H9 (cell line): ENCODE data around the gene FIBP. TPM values are rescaled to one million over a fixed set of nuclear protein-coding genes. Genes with fewer than 3 reads are reported as not detected.

Source experiments
- DNase-seq: peaks from one replicate; pipeline ENCODE4 v3.0.0-alpha.2; 2017
- H2AFZ ChIP-seq: one replicate; pipeline ENCODE4 v1.6.1; 2013; ENCODE audit warnings: mild to moderate bottlenecking, low read length, control low read depth, moderate library complexity
- H2AK5ac ChIP-seq: 2 replicates; pipeline ENCODE4 v1.6.1; 2013; ENCODE audit warnings: low read length, control low read depth, mixed read lengths; ENCODE audit not compliant: insufficient read length
- H2BK120ac ChIP-seq: one replicate; pipeline ENCODE4 v1.6.1; 2013; ENCODE audit warnings: low read depth, mild to moderate bottlenecking, low read length, control low read depth, inconsistent platforms; ENCODE audit not compliant: poor library complexity, severe bottlenecking
- H2BK12ac ChIP-seq: 2 replicates; pipeline ENCODE4 v1.6.1; 2013; ENCODE audit warnings: low read length, control low read depth, mixed read lengths, low read depth; ENCODE audit not compliant: insufficient read length
- H2BK15ac ChIP-seq: 2 replicates; pipeline ENCODE4 v1.6.1; 2013; ENCODE audit warnings: low read depth, low read length, control low read depth
- H2BK20ac ChIP-seq: one replicate; pipeline ENCODE4 v1.6.1; 2013; ENCODE audit warnings: low read depth, mild to moderate bottlenecking, low read length, control low read depth, inconsistent platforms; ENCODE audit not compliant: poor library complexity, severe bottlenecking
- H2BK5ac ChIP-seq: 2 replicates; pipeline ENCODE4 v1.6.1; 2013; ENCODE audit warnings: low read length, control low read depth, mixed read lengths; ENCODE audit not compliant: insufficient read length
- H3K14ac ChIP-seq: 2 replicates; pipeline ENCODE4 v1.6.1; 2013; ENCODE audit warnings: low read length, control low read depth; ENCODE audit not compliant: insufficient read depth
- H3K18ac ChIP-seq: 2 replicates; pipeline ENCODE4 v1.6.1; 2013; ENCODE audit warnings: low read depth, mild to moderate bottlenecking, mixed read lengths, low read length, control low read depth; ENCODE audit not compliant: insufficient read length
- H3K23ac ChIP-seq: 2 replicates; pipeline ENCODE4 v1.6.1; 2013; ENCODE audit warnings: low read length, control low read depth, mixed read lengths, low read depth; ENCODE audit not compliant: insufficient read length
- H3K23me2 ChIP-seq: 2 replicates; pipeline ENCODE4 v1.6.1; 2013; ENCODE audit warnings: low read depth, mild to moderate bottlenecking, mixed read lengths, low read length, control low read depth; ENCODE audit not compliant: insufficient read length, poor library complexity, severe bottlenecking
- H3K27ac ChIP-seq: 2 replicates; pipeline ENCODE4 v1.5.1; 2013; ENCODE audit warnings: low read length, control low read depth, mixed read lengths, low read depth; ENCODE audit not compliant: insufficient read length
- H3K27me3 ChIP-seq: 2 replicates; pipeline ENCODE4 v1.6.1; 2013; ENCODE audit warnings: low read length, control low read depth, inconsistent platforms; ENCODE audit not compliant: insufficient read depth
- H3K4ac ChIP-seq: 2 replicates; pipeline ENCODE4 v1.6.1; 2013; ENCODE audit warnings: low read depth, mild to moderate bottlenecking, control low read depth, inconsistent platforms, low read length, moderate library complexity
- H3K4me1 ChIP-seq: 2 replicates; pipeline ENCODE4 v1.6.1; 2013; ENCODE audit warnings: low read length, control low read depth, inconsistent platforms; ENCODE audit not compliant: insufficient read depth
- H3K4me2 ChIP-seq: 2 replicates; pipeline ENCODE4 v1.6.1; 2013; ENCODE audit warnings: low read length, control low read depth, mixed read lengths; ENCODE audit not compliant: insufficient read length, insufficient read depth
- H3K56ac ChIP-seq: 2 replicates; pipeline ENCODE4 v1.6.1; 2013; ENCODE audit warnings: low read depth, mild to moderate bottlenecking, mixed read lengths, low read length, control low read depth; ENCODE audit not compliant: insufficient read length
- H3K79me1 ChIP-seq: 2 replicates; pipeline ENCODE4 v1.6.1; 2013; ENCODE audit warnings: low read depth, mild to moderate bottlenecking, moderate library complexity, low read length, control low read depth, inconsistent platforms; ENCODE audit not compliant: insufficient read depth, poor library complexity, severe bottlenecking
- H3K79me2 ChIP-seq: 2 replicates; pipeline ENCODE4 v1.6.1; 2013; ENCODE audit warnings: low read length, control low read depth, inconsistent platforms; ENCODE audit not compliant: insufficient read depth
- H3K9ac ChIP-seq: 2 replicates; pipeline ENCODE4 v1.6.1; 2013; ENCODE audit warnings: low read length, control low read depth, mixed read lengths; ENCODE audit not compliant: insufficient read length; ENCODE audit errors: extremely low read depth
- H3K9me3 ChIP-seq: one replicate; pipeline ENCODE4 v1.6.1; 2013; ENCODE audit warnings: low read depth, low read length, inconsistent platforms; ENCODE audit not compliant: control insufficient read depth
- H3T11ph ChIP-seq: one replicate; pipeline ENCODE4 v1.6.1; 2013; ENCODE audit warnings: mild to moderate bottlenecking, low read length, control low read depth, inconsistent platforms
- H4K20me1 ChIP-seq: one replicate; pipeline ENCODE4 v1.6.1; 2013; ENCODE audit not compliant: control insufficient read depth, insufficient read length, insufficient read depth
- H4K5ac ChIP-seq: 2 replicates; pipeline ENCODE4 v1.6.1; 2013; ENCODE audit warnings: low read depth, mild to moderate bottlenecking, mixed read lengths, low read length, control low read depth; ENCODE audit not compliant: insufficient read length
- H4K8ac ChIP-seq: replicated peaks from 2 replicates; pipeline ENCODE4 v1.6.1; 2013; ENCODE audit warnings: low read length, control low read depth, mixed read lengths, low read depth; ENCODE audit not compliant: insufficient read length
- H4K91ac ChIP-seq: 2 replicates; pipeline ENCODE4 v1.6.1; 2013; ENCODE audit warnings: low read depth, mild to moderate bottlenecking, moderate library complexity, mixed read lengths, low read length, control low read depth; ENCODE audit not compliant: insufficient read length
- H3K27ac Mint-ChIP-seq, 3 experiments: 2 replicates in 2 of 3; 3 replicates in 1 of 3; pipeline ENCODE4 v1.8.0; 2020 to 2021; ENCODE audit warnings: mixed read lengths in 3 of 3, mild to moderate bottlenecking in 1 of 3, moderate library complexity in 1 of 3
- H3K27me3 Mint-ChIP-seq: 2 replicates; pipeline ENCODE4 v1.8.0; 2021; ENCODE audit warnings: low read depth, mild to moderate bottlenecking, moderate library complexity, mixed read lengths
- H3K36me3 Mint-ChIP-seq, 3 experiments: 2 replicates in 2 of 3; 3 replicates in 1 of 3; pipeline ENCODE4 v1.8.0; 2020 to 2021; ENCODE audit warnings: low read depth in 3 of 3, mixed read lengths in 3 of 3; ENCODE audit not compliant: insufficient read depth in 1 of 3
- H3K4me1 Mint-ChIP-seq, 2 experiments: 2 replicates each; pipeline ENCODE4 v1.8.0; 2020; ENCODE audit warnings: mixed read lengths in 2 of 2
- H3K4me3 Mint-ChIP-seq, 2 experiments: 2 replicates in 1 of 2; 3 replicates in 1 of 2; pipeline ENCODE4 v1.8.0; 2020 to 2021; ENCODE audit warnings: mild to moderate bottlenecking in 2 of 2, mixed read lengths in 2 of 2, moderate library complexity in 1 of 2
- H3K9me3 Mint-ChIP-seq, 2 experiments: 2 replicates in 1 of 2; 3 replicates in 1 of 2; pipeline ENCODE4 v1.8.0; 2020; ENCODE audit warnings: mild to moderate bottlenecking in 2 of 2, mixed read lengths in 2 of 2, moderate library complexity in 1 of 2
- WGBS: extraction: QIAGEN DNeasy Blood & Tissue Kit; methylation state at CpG from one replicate; pipeline ENCODE4 v1.1.7; 2013; ENCODE audit warnings: missing lambda C conversion rate, low lambda C conversion rate, mixed read lengths; ENCODE audit not compliant: insufficient read length; ENCODE audit errors: extremely low coverage; 5-methylcytosine and 5-hydroxymethylcytosine counted together
- total RNA-seq: library from RNA; stranded (reverse); gene quantifications from 2 replicates; pipeline ENCODE4 v1.2.1, GENCODE V29; 2021
- TF ChIP-seq, protein P1 (sequence below): fragments of 200-600 bp; sonication (generic); conservative IDR thresholded peaks from 3 replicates; pipeline ENCODE4 v1.8.0; 2021; ENCODE audit warnings: antibody characterized with exemption, mild to moderate bottlenecking

The FIBP gene
- total RNA-seq, 1 experiment from 2014 or later, result 87.0 TPM

DNA sequence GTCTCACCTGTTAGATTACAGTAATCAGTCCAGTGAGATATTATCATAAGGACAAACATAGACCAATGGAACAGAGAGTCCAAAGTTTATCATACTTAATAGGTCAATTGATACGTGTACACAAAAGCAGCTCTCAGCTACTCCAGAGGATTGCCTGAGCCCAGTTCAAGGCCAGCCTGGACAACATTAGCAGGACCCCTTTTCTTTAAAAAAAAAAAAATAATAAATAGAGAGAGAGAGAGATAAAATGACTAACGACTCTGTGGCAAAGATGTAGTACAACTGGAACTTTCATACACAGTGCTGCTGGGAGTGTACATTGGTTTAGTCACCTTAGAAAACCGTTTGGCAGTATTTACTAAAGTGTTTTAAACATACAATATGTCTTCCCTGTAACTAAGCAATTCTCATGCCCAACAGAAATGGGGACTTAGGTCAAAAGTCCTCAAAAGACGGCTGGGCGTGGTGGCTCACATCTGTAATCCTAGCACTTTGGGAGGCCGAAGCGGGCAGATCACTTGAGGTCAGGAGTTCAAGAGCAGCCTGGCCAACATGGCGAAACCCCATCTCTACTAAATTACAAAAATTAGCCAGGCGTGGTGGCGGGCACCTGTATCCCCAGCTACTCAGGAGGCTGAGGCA lies 43.9 kb downstream of the FIBP start:
- H3T11ph ChIP-seq, result no peak overlapping the region
- Mint-ChIP-seq H3K9me3 (no peaks in the 10 kb centered on the region), H3K36me3 (no peaks in the 10 kb centered on the region), H3K4me3 (no peak overlapping the region), H3K27ac (no peak overlapping the region), H3K4me1 (peaks cover 3 to 4% of the 10 kb centered on the region in 2 experiments; a peak in 2 of 4 replicates), H3K27me3 (peaks cover 14% of the 10 kb centered on the region)
- H2BK15ac ChIP-seq, result no peak overlapping the region
- no peaks in the 10 kb centered on the region for H3K9me3 ChIP-seq
- no peaks in the 10 kb centered on the region for H4K20me1 ChIP-seq
- H2BK5ac ChIP-seq, result no peak overlapping the region
- H2BK20ac ChIP-seq, result no peak overlapping the region
- H3K4ac ChIP-seq, result no peak overlapping the region
- no peak overlapping the region for H3K27ac ChIP-seq
- H3K56ac ChIP-seq, result no peak overlapping the region
- H3K4me2 ChIP-seq, result no peak overlapping the region
- H3K79me1 ChIP-seq, result no peaks in the 10 kb centered on the region
- no peak overlapping the region for H3K14ac ChIP-seq
- no peaks in the 10 kb centered on the region for H3K4me1 ChIP-seq
- no peak overlapping the region for H4K91ac ChIP-seq
- H3K23me2 ChIP-seq, result no peaks in the 10 kb centered on the region
- H4K8ac ChIP-seq, result no peak overlapping the region
- H2BK120ac ChIP-seq, result no peak overlapping the region
- H3K27me3 ChIP-seq, result no peaks in the 10 kb centered on the region
- no peak overlapping the region for H3K23ac ChIP-seq
- H2AFZ ChIP-seq, result no peak overlapping the region
- no CpG with 5 or more reads among the region's 10 CpGs for WGBS
- DNase-seq, result no peak
- no peaks in the 10 kb centered on the region for H3K79me2 ChIP-seq
- no peak overlapping the region for H2AK5ac ChIP-seq
- no peak overlapping the region for H3K9ac ChIP-seq
- no peak overlapping the region for H3K18ac ChIP-seq
- TF ChIP-seq, protein P1, sequence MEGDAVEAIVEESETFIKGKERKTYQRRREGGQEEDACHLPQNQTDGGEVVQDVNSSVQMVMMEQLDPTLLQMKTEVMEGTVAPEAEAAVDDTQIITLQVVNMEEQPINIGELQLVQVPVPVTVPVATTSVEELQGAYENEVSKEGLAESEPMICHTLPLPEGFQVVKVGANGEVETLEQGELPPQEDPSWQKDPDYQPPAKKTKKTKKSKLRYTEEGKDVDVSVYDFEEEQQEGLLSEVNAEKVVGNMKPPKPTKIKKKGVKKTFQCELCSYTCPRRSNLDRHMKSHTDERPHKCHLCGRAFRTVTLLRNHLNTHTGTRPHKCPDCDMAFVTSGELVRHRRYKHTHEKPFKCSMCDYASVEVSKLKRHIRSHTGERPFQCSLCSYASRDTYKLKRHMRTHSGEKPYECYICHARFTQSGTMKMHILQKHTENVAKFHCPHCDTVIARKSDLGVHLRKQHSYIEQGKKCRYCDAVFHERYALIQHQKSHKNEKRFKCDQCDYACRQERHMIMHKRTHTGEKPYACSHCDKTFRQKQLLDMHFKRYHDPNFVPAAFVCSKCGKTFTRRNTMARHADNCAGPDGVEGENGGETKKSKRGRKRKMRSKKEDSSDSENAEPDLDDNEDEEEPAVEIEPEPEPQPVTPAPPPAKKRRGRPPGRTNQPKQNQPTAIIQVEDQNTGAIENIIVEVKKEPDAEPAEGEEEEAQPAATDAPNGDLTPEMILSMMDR, result no peak
- H4K5ac ChIP-seq, result no peak overlapping the region
- no peak overlapping the region for H2BK12ac ChIP-seq
